Memory B cell (primary cell): ENCODE measurements around the gene WDR5.

ENCODE experiments used
- ATAC-seq: fragments of 150-1000 bp; cut with Tn5 transposase; 2 replicates; pipeline ENCODE4 v1.10.0; 2021; ENCODE audit warnings: low read depth, mild to moderate bottlenecking, moderate library complexity
- DNase-seq, 2 donors: peaks; one replicate each; pipeline ENCODE4 v3.0.0; 2022; ENCODE audit warnings: low spot score in 2 of 2
- H3K27ac Mint-ChIP-seq: one replicate; pipeline ENCODE4 v1.8.0; 2022; ENCODE audit warnings: mild to moderate bottlenecking, moderate library complexity, mixed read lengths
- H3K27me3 Mint-ChIP-seq: one replicate; pipeline ENCODE4 v1.8.0; 2022; ENCODE audit warnings: mixed read lengths
- H3K36me3 Mint-ChIP-seq: one replicate; pipeline ENCODE4 v1.8.0; 2022; ENCODE audit warnings: mild to moderate bottlenecking, mixed read lengths
- H3K4me1 Mint-ChIP-seq: one replicate; pipeline ENCODE4 v1.8.0; 2022; ENCODE audit warnings: mixed read lengths
- H3K4me3 Mint-ChIP-seq: one replicate; pipeline ENCODE4 v1.8.0; 2022; ENCODE audit warnings: mild to moderate bottlenecking, moderate library complexity, mixed read lengths
- H3K9me3 Mint-ChIP-seq: one replicate; pipeline ENCODE4 v1.8.0; 2022; ENCODE audit warnings: mixed read lengths

Gene WDR5

GRCh38 chr9:134126373-134126772, 9.5 kb upstream of the WDR5 start:
- no peak overlapping the region for H3K27ac Mint-ChIP-seq

GRCh38 chr9:134127065-134127580, 8.8 kb upstream of the WDR5 start:
- Mint-ChIP-seq H3K27ac (no peak overlapping the region), H3K27me3 (peaks cover 21% of the 10 kb centered on the region), H3K36me3 (no peaks in the 10 kb centered on the region), H3K9me3 (no peaks in the 10 kb centered on the region), H3K4me3 (no peak overlapping the region), H3K4me1 (peaks cover 18% of the 10 kb centered on the region)
- ATAC-seq (no peak), DNase-seq (no peak)

More at GRCh38 chr9:134126373-134126772, 9.5 kb upstream of the WDR5 start:
- H3K4me3 Mint-ChIP-seq = no peak overlapping the region
- H3K9me3 Mint-ChIP-seq = no peaks in the 10 kb centered on the region
- H3K4me1 Mint-ChIP-seq = peaks cover 18% of the 10 kb centered on the region
- DNase-seq (no peak), ATAC-seq (no peak)
- peaks cover 21% of the 10 kb centered on the region for H3K27me3 Mint-ChIP-seq
- no peaks in the 10 kb centered on the region for H3K36me3 Mint-ChIP-seq

GRCh38 chr9:134127616-134128015, 8.3 kb upstream of the WDR5 start:
- Mint-ChIP-seq H3K27me3 (peaks cover 21% of the 10 kb centered on the region), H3K27ac (no peak overlapping the region), H3K4me1 (peaks cover 18% of the 10 kb centered on the region), H3K36me3 (no peaks in the 10 kb centered on the region), H3K4me3 (no peak overlapping the region), H3K9me3 (no peaks in the 10 kb centered on the region)
- no peak for ATAC-seq
- no peak for DNase-seq

- DNase-seq (no peak), ATAC-seq (peak; percentile 51)
- Mint-ChIP-seq H3K27ac (no peak overlapping the region), H3K4me3 (no peak overlapping the region), H3K27me3 (peaks cover 15% of the 10 kb centered on the region), H3K9me3 (no peaks in the 10 kb centered on the region), H3K36me3 (no peaks in the 10 kb centered on the region), H3K4me1 (peaks cover 18% of the 10 kb centered on the region)
Measured at GRCh38 chr9:134128727-134129679, 6.9 kb upstream of the WDR5 start.

GRCh38 chr9:134130503-134131375, 5.1 kb upstream of the WDR5 start:
- Mint-ChIP-seq H3K4me1 (peaks cover 23% of the 10 kb centered on the region), H3K27ac (no peak overlapping the region), H3K36me3 (no peaks in the 10 kb centered on the region), H3K27me3 (peaks cover 13% of the 10 kb centered on the region), H3K4me3 (no peak overlapping the region), H3K9me3 (no peaks in the 10 kb centered on the region)
- ATAC-seq (no peak), DNase-seq (no peak)

- no peak overlapping the region for H3K4me3 Mint-ChIP-seq
- ATAC-seq = no peak
- no peak for DNase-seq
- no peak overlapping the region for H3K27ac Mint-ChIP-seq
- peaks cover 24% of the 10 kb centered on the region for H3K4me1 Mint-ChIP-seq
- peaks cover 12% of the 10 kb centered on the region for H3K27me3 Mint-ChIP-seq
- H3K9me3 Mint-ChIP-seq = no peaks in the 10 kb centered on the region
- H3K36me3 Mint-ChIP-seq = no peaks in the 10 kb centered on the region
Measured at GRCh38 chr9:134131471-134132207, 4.2 kb upstream of the WDR5 start.

- Mint-ChIP-seq H3K9me3 (no peaks in the 10 kb centered on the region), H3K27me3 (peaks cover 9% of the 10 kb centered on the region), H3K4me3 (no peak overlapping the region), H3K4me1 (peaks cover 26% of the 10 kb centered on the region), H3K36me3 (no peaks in the 10 kb centered on the region), H3K27ac (peak overlapping the region; percentile 15)
- no peak for ATAC-seq
- DNase-seq = no peak
Measured at GRCh38 chr9:134132208-134132870, 3.5 kb upstream of the WDR5 start.

- Mint-ChIP-seq H3K9me3 (no peaks in the 10 kb centered on the region), H3K27me3 (no peaks in the 10 kb centered on the region), H3K4me3 (peak overlapping the region; percentile 92), H3K4me1 (peaks cover 24% of the 10 kb centered on the region), H3K36me3 (peaks cover under 1% of the 10 kb centered on the region), H3K27ac (no peak overlapping the region)
- no peak for DNase-seq
- no peak for ATAC-seq
Measured at GRCh38 chr9:134134949-134135342, 936 bp upstream of the WDR5 start.

GRCh38 chr9:134136118-134136995, 475 bp downstream of the WDR5 start:
- ATAC-seq = peak; percentile 22
- Mint-ChIP-seq H3K4me3 (peak overlapping the region; percentile 91), H3K4me1 (peaks cover 24% of the 10 kb centered on the region), H3K27ac (peak overlapping the region; percentile 63), H3K27me3 (no peaks in the 10 kb centered on the region), H3K36me3 (peaks cover 8% of the 10 kb centered on the region), H3K9me3 (no peaks in the 10 kb centered on the region)
- DNase-seq = peak in 1 of 2 donors; percentile 40

GRCh38 chr9:134136996-134137299, 1.1 kb downstream of the WDR5 start:
- no peaks in the 10 kb centered on the region for H3K27me3 Mint-ChIP-seq

GRCh38 chr9:134138292-134138691, 2.4 kb downstream of the WDR5 start:
- H3K27me3 Mint-ChIP-seq = no peaks in the 10 kb centered on the region
- H3K4me3 Mint-ChIP-seq = peak overlapping the region; percentile 72
- H3K9me3 Mint-ChIP-seq = no peaks in the 10 kb centered on the region
- ATAC-seq (no peak), DNase-seq (no peak)
- H3K36me3 Mint-ChIP-seq = peaks cover 21% of the 10 kb centered on the region
- H3K27ac Mint-ChIP-seq = no peak overlapping the region
- H3K4me1 Mint-ChIP-seq = peaks cover 24% of the 10 kb centered on the region

More at GRCh38 chr9:134136996-134137299, 1.1 kb downstream of the WDR5 start:
- peak overlapping the region; percentile 63 for H3K27ac Mint-ChIP-seq
- DNase-seq = no peak
- H3K36me3 Mint-ChIP-seq = peaks cover 14% of the 10 kb centered on the region
- H3K4me1 Mint-ChIP-seq = peaks cover 24% of the 10 kb centered on the region
- H3K9me3 Mint-ChIP-seq = no peaks in the 10 kb centered on the region
- H3K4me3 Mint-ChIP-seq = peak overlapping the region; percentile 91
- ATAC-seq = no peak

GRCh38 chr9:134139081-134139480, 3.2 kb downstream of the WDR5 start:
- no peaks in the 10 kb centered on the region for H3K27me3 Mint-ChIP-seq
- no peak overlapping the region for H3K27ac Mint-ChIP-seq
- H3K36me3 Mint-ChIP-seq = peaks cover 21% of the 10 kb centered on the region
- no peak for ATAC-seq
- H3K9me3 Mint-ChIP-seq = no peaks in the 10 kb centered on the region
- no peak for DNase-seq
- H3K4me1 Mint-ChIP-seq = peaks cover 21% of the 10 kb centered on the region
- H3K4me3 Mint-ChIP-seq = no peak overlapping the region
